ENCODE data around the gene GRAPL.
"Not testable (repeated sequence)": the region's sequence is repeated elsewhere in the genome, so short reads cannot be mapped to it uniquely, and the experiment has no call there.

- not testable (repeated sequence) for TF ChIP-seq CTCF (IDR thresholded peaks at IDR 0.05; ENCODE audit: low read depth, low read length); EZH2phosphoT487 (IDR thresholded peaks at IDR 0.05; ENCODE audit: low read depth)
Observed at GRCh38 chr17:19145471-19145870, 18.1 kb downstream of the GRAPL start.

All from OCI-LY3 (cell line).